Measurements from ENCODE around the gene TMEM203. TPM values are rescaled to one million over a fixed set of nuclear protein-coding genes. Genes with fewer than 3 reads are reported as not detected.
"Not testable (repeated sequence)": the region's sequence is repeated elsewhere in the genome, so short reads cannot be mapped to it uniquely, and the experiment has no call there.

TMEM203 gene
- total and polyA plus RNA-seq, 10 of the 15 experiments (the other 5 are each of a cell fraction or from before 2014, with no cell fraction given), result 7.2 to 68.1 (median 33.8) TPM

DNA sequence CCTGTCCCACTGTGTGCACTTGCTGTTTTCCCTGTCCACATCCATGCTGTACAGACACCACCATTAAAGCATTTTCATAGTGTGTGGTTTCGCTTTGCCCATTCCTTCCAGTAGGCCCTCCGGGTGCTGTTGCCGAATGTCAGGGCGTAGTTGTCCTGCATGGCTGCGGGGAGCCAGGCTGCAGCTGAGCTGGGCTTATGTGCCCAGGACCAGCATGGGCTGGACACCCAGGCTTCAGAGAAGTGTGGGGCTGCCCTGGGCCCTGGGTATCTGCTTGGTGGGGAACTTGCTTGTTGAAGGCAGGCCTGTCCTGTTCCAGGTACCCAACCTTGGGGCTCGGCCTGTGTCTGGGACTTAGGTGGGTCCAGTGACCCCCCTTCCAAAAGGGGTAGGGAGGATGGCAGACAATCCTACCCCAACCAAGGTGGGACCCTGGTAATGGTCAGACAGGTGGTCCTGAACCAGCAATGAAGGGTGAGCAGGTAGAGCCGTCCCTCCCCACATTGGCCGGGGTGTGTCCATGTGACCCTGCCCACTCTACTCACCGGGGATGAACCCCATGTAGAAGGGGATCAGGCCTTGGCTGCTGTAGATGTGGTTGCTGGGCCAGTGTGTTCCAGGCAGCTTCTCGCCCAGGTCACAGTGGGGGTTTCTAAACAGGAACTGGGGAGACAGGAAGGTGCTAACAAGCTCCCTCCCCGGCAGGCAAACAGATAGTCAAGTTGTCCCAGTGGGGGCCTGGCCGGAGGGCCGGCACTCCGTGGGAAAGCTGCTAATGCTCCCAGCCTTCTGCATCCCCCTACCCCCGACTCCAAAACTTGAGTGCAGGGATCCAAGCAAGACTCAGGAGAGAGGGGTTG lies 38.4 kb upstream of the TMEM203 start:
- intact Hi-C loops (cut with micrococcal nuclease; ENCODE audit: unreplicated experiment), result no loop called here
- Histone ChIP-seq H3K9me3 (replicated peaks; ENCODE audit: control insufficient read depth, insufficient read depth, low read length) (no peaks in the 10 kb centered on the region), H3K27ac (ENCODE audit: control insufficient read depth, insufficient read depth) (no peak overlapping the region), H3K4me1 (ENCODE audit: control insufficient read depth, insufficient read depth, low read length) (peaks cover 23% of the 10 kb centered on the region), H4K20me1 (ENCODE audit: control insufficient read depth, insufficient read depth) (peaks cover 4% of the 10 kb centered on the region; the same call in 1 of the 2 replicates), H2AFZ (ENCODE audit: control insufficient read depth, low read depth, low read length) (no peak overlapping the region), H3K9ac (ENCODE audit: control insufficient read depth, insufficient read depth, low read length) (no peak overlapping the region; the same call in 1 of the 2 replicates), H3K4me2 (ENCODE audit: control insufficient read depth, insufficient read depth) (peak overlapping the region; percentile 91), H3K36me3 (ENCODE audit: control insufficient read depth in 2 of 2, insufficient read depth in 2 of 2, low read length in 1 of 2) (peaks cover 8 to 14% of the 10 kb centered on the region in 2 experiments), H3K4me3 (no peak overlapping the region), H3K79me2 (ENCODE audit: control insufficient read depth, insufficient read depth, low read length) (peaks cover 29% of the 10 kb centered on the region), H3K27me3 (replicated peaks in 1 of 2; ENCODE audit: control insufficient read depth in 2 of 2, insufficient read depth in 2 of 2, low read length in 1 of 2) (no peaks in the 10 kb centered on the region)
- peak; percentile 40; the same call in 1 of the 2 replicates for TF ChIP-seq TARDBP (IDR thresholded peaks at IDR 0.05; ENCODE audit: borderline replicate concordance)
- TF ChIP-seq BACH1 (IDR thresholded peaks at IDR 0.05; ENCODE audit: borderline replicate concordance), result peak; percentile 54; the same call in 1 of the 2 replicates
- peak; percentile 43 for TF ChIP-seq POLR2AphosphoS2 (IDR thresholded peaks at IDR 0.05; ENCODE audit: low read depth, low read length)
- peak; percentile 74 for TF ChIP-seq POLR2AphosphoS5 (IDR thresholded peaks at IDR 0.05; ENCODE audit: low read length)
- TF ChIP-seq POU2F2 (IDR thresholded peaks at IDR 0.05; ENCODE audit: borderline replicate concordance, low read depth, low read length), result peak; percentile 53; the same call in 1 of the 3 replicates
- TF ChIP-seq SIX5 (IDR thresholded peaks at IDR 0.05; ENCODE audit: low read depth, low read length, severe bottlenecking), result no peak
- TF ChIP-seq SPI1 (IDR thresholded peaks at IDR 0.05; ENCODE audit: borderline replicate concordance, insufficient read depth, low read depth, low read length), result peak; percentile 38; the same call in 1 of the 2 replicates
- TF ChIP-seq SMAD5 (IDR thresholded peaks at IDR 0.05; ENCODE audit: low read depth), result peak; percentile 55; the same call in 1 of the 2 replicates
- TF ChIP-seq, protein P1, sequence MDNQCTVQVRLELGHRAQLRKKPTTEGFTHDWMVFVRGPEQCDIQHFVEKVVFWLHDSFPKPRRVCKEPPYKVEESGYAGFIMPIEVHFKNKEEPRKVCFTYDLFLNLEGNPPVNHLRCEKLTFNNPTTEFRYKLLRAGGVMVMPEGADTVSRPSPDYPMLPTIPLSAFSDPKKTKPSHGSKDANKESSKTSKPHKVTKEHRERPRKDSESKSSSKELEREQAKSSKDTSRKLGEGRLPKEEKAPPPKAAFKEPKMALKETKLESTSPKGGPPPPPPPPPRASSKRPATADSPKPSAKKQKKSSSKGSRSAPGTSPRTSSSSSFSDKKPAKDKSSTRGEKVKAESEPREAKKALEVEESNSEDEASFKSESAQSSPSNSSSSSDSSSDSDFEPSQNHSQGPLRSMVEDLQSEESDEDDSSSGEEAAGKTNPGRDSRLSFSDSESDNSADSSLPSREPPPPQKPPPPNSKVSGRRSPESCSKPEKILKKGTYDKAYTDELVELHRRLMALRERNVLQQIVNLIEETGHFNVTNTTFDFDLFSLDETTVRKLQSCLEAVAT (IDR thresholded peaks at IDR 0.05), result no peak
- peak; percentile 35; the same call in 1 of the 2 replicates for TF ChIP-seq PAX5 (IDR thresholded peaks at IDR 0.05; ENCODE audit: borderline replicate concordance, low read depth, low read length)
- ATAC-seq, result no peak
- ChIA-PET POLR2A (interaction anchor here (1.6 to 9.2 kb wide), 3 partner anchors 11 to 164 kb away, joined by 3 to 112 read pairs (median 6); partner anchors contain the start of gene NELFB), SMC1A (ENCODE audit: uncharacterized antibody, unreplicated experiment) (no interaction called here), RAD21 (ENCODE audit: unreplicated experiment) (no interaction called here), CTCF (no interaction called here)
- no TSS peak for BruUV-seq (replicated peaks)
- FAIRE-seq, result no peak
- in situ Hi-C loops (cut with MboI), result no loop called here
- no peak for DNase-seq (ENCODE audit: low read depth, low spot score)
- WGBS (ENCODE audit: insufficient coverage, insufficient replicate concordance, low lambda C conversion rate, missing lambda C conversion rate), result 49% methylated on average over 15 of the region's 15 CpGs

DNA sequence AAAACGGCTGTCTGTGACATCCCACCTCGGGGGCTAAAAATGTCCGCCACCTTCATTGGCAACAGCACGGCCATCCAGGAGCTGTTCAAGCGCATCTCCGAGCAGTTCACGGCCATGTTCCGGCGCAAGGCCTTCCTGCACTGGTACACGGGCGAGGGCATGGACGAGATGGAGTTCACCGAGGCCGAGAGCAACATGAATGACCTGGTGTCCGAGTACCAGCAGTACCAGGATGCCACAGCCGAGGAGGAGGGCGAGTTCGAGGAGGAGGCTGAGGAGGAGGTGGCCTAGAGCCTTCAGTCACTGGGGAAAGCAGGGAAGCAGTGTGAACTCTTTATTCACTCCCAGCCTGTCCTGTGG lies 37.8 kb upstream of the TMEM203 start:
- 82% methylated on average over 18 of the region's 18 CpGs for WGBS (ENCODE audit: insufficient coverage, insufficient replicate concordance, low lambda C conversion rate, missing lambda C conversion rate)
- intact Hi-C loops (cut with micrococcal nuclease; ENCODE audit: unreplicated experiment); FAIRE-seq; DNase-seq (ENCODE audit: low read depth, low spot score); H4K20me1 ChIP-seq (ENCODE audit: control insufficient read depth, insufficient read depth); H3K4me3 ChIP-seq; H3K9ac ChIP-seq (ENCODE audit: control insufficient read depth, insufficient read depth, low read length); H3K9me3 ChIP-seq (replicated peaks; ENCODE audit: control insufficient read depth, insufficient read depth, low read length); SMC1A ChIA-PET (ENCODE audit: uncharacterized antibody, unreplicated experiment); RAD21 ChIA-PET (ENCODE audit: unreplicated experiment); H3K27ac ChIP-seq (ENCODE audit: control insufficient read depth, insufficient read depth); CTCF ChIA-PET; in situ Hi-C loops (cut with MboI); H2AFZ ChIP-seq (ENCODE audit: control insufficient read depth, low read depth, low read length); H3K27me3 ChIP-seq (replicated peaks in 1 of 2; ENCODE audit: control insufficient read depth in 2 of 2, insufficient read depth in 2 of 2, low read length in 1 of 2); ATAC-seq: not testable (repeated sequence)
- peaks cover 30% of the 10 kb centered on the region for H3K79me2 ChIP-seq (ENCODE audit: control insufficient read depth, insufficient read depth, low read length)
- POLR2A ChIA-PET, result interaction anchor here (0.6 to 9.2 kb wide), 7 partner anchors 12 to 165 kb away, joined by 3 to 112 read pairs (median 4); partner anchors contain the start of genes NELFB and TOR4A
- H3K4me2 ChIP-seq (ENCODE audit: control insufficient read depth, insufficient read depth), result peak overlapping the region; percentile 91; the same call in 1 of the 2 replicates
- H3K36me3 ChIP-seq (ENCODE audit: control insufficient read depth in 2 of 2, insufficient read depth in 2 of 2, low read length in 1 of 2), result peaks cover 8 to 14% of the 10 kb centered on the region in 2 experiments
- peaks cover 27% of the 10 kb centered on the region for H3K4me1 ChIP-seq (ENCODE audit: control insufficient read depth, insufficient read depth, low read length)
- TSS peak; percentile 83 for BruUV-seq (replicated peaks)

All from GM12878 (cell line).